DMS53 treated with DMSO at 0.1 percent for 48 hours (cell line): ENCODE results near the gene RNF41.
"Not testable (repeated sequence)": the region's sequence is repeated elsewhere in the genome, so short reads cannot be mapped to it uniquely, and the experiment has no call there.

Experiments used
- DNase-seq: peaks from one replicate; lab custom pipeline; 2025; ENCODE audit not compliant: unreplicated experiment; lab: John Stamatoyannopoulos, UW

The RNF41 gene

GRCh38 chr12:56213878-56214277, 7.8 kb downstream of the RNF41 start:
- DNase-seq, result no peak

GRCh38 chr12:56212361-56212760, 9.4 kb downstream of the RNF41 start:
- DNase-seq, result no peak

GRCh38 chr12:56208006-56208405, 13.7 kb downstream of the RNF41 start:
- DNase-seq, result no peak

- DNase-seq, result peak; percentile 20
Measured at GRCh38 chr12:56206452-56207166, 15.1 kb downstream of the RNF41 start.

GRCh38 chr12:56205445-56205844, 16.3 kb downstream of the RNF41 start:
- no peak for DNase-seq

- no peak for DNase-seq
Measured at GRCh38 chr12:56204275-56204674, 17.4 kb downstream of the RNF41 start.

- DNase-seq, result no peak
Measured at GRCh38 chr12:56202838-56203237, 18.9 kb downstream of the RNF41 start.

GRCh38 chr12:56202366-56202765, 19.4 kb downstream of the RNF41 start:
- no peak for DNase-seq

- no peak for DNase-seq
Measured at GRCh38 chr12:56198836-56199235, 22.9 kb downstream of the RNF41 start.

- DNase-seq, result no peak
Measured at GRCh38 chr12:56197921-56198635, 23.6 kb downstream of the RNF41 start.

GRCh38 chr12:56196818-56197550, 24.7 kb downstream of the RNF41 start:
- DNase-seq, result not testable (repeated sequence)

GRCh38 chr12:56193025-56193578, 28.6 kb downstream of the RNF41 start:
- DNase-seq, result peak; percentile 82

- DNase-seq, result no peak
Measured at GRCh38 chr12:56192582-56192981, 29.1 kb downstream of the RNF41 start.

- DNase-seq, result no peak
Measured at GRCh38 chr12:56190695-56191155, 31.0 kb downstream of the RNF41 start.

GRCh38 chr12:56189918-56190694, 31.6 kb downstream of the RNF41 start:
- peak; percentile 77 for DNase-seq

- peak; percentile 92 for DNase-seq
Measured at GRCh38 chr12:56189099-56189917, 32.4 kb downstream of the RNF41 start, which contains the start of gene SMARCC2. SMARCC2 (minus strand) TSS chr12:56189483; CDS start chr12:56189461, 22 bp downstream.

GRCh38 chr12:56188778-56189098, 33.0 kb downstream of the RNF41 start:
- no peak for DNase-seq

GRCh38 chr12:56188131-56188777, 33.5 kb downstream of the RNF41 start:
- no peak for DNase-seq

GRCh38 chr12:56186957-56187356, 34.8 kb downstream of the RNF41 start:
- no peak for DNase-seq
